ENCODE results near the gene PPP1R15B. TPM values are rescaled to one million over a fixed set of nuclear protein-coding genes. Genes with fewer than 3 reads are reported as not detected.

The PPP1R15B gene
- total RNA-seq, 1 experiment from 2014 or later, result 69.3 TPM

DNA sequence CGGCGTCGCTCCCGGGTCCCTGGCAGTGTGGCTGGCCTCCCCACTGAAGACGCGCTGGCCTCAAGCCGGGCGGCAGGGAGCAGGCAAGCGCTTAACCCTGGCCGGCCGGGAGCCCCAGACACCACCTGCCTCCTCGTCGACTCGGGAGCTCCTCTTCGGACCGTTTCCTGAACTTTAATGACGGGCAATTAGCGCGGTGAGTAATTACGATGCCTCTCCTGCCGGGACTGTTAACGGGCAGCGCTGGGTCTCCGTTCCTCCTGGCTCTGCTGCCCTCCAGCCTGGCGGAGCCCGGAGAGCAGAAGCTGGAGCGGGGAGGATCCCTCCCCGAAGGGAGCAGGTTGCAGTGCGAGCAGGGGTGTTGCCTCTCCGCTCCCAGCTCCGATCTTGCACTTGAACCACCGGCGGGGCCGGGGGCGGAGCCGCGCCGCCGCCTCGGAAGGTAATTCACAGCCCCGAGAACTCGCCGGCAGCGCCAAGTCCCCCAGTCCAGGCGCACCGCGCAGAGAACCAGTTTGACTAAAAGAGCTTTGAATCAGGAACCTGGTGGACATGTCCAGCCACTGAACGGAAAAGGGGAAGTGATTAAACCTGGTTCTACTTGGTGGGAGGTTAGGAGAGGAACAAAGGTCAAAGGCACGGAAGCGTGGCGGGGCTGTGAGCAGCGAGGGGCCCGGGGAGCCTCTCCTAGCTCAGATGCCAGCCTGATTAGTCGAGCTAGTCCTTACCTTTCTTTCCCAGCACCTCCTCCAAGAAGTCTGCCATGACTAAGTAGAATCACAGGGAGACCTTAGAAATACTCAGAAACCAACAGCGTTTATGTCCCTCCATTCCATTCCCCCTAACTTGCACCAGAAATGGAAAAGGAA is 33.6 kb downstream of the PPP1R15B start (continued):
- TF ChIP-seq ZBTB33 (IDR thresholded peaks at IDR 0.05; ENCODE audit: extremely low read depth, insufficient replicate concordance, low read length) (no peak), EGR1 (IDR thresholded peaks at IDR 0.05; ENCODE audit: low read depth) (peak; percentile 37; the same call in 1 of the 2 replicates)

- H3K79me2 ChIP-seq (ENCODE audit: insufficient read depth, low read length), result peaks cover 17% of the 10 kb centered on the region; the same call in 1 of the 2 replicates
- H3K4me1 ChIP-seq (ENCODE audit: control insufficient read depth in 1 of 2, insufficient read depth in 2 of 2, low read length in 2 of 2), result peaks cover 16 to 30% of the 10 kb centered on the region in 2 experiments
- no peaks in the 10 kb centered on the region for H3K27me3 ChIP-seq (ENCODE audit: insufficient read depth, low read length)
- H2AFZ ChIP-seq (ENCODE audit: low read depth, low read length, poor library complexity, severe bottlenecking), result peak overlapping the region; percentile 79
- H3K9ac ChIP-seq (ENCODE audit: low read length), result peak overlapping the region; percentile 71
- CTCF ChIA-PET, result interaction anchor here (1.1 to 2.1 kb wide), 3 partner anchors 21 to 225 kb away, joined by 3 to 16 read pairs (median 6); partner anchors contain the start of gene ETNK2
- no peaks in the 10 kb centered on the region for H4K20me1 ChIP-seq (ENCODE audit: insufficient read depth)
- TF ChIP-seq CTCF (IDR thresholded peaks at IDR 0.05 in 2 of 3, conservative IDR thresholded peaks at IDR 0.05 in 1 of 3; ENCODE audit: borderline replicate concordance in 1 of 3, insufficient read depth in 1 of 3, low read depth in 2 of 3, low read length in 2 of 3) (no peak), POLR2AphosphoS5 (IDR thresholded peaks at IDR 0.05; ENCODE audit: low read depth, low read length) (peak; percentile 39; the same call in 1 of the 2 replicates), ZNF274 (IDR thresholded peaks at IDR 0.05; ENCODE audit: low read depth, low read length) (no peak), ATF3 (IDR thresholded peaks at IDR 0.05) (no peak), POLR2A (IDR thresholded peaks at IDR 0.05; ENCODE audit: borderline replicate concordance, extremely low read depth, insufficient read depth, insufficient read length) (no peak), SP1 (IDR thresholded peaks at IDR 0.05; ENCODE audit: low read depth) (peak; percentile 16; the same call in 1 of the 2 replicates), JUND (IDR thresholded peaks at IDR 0.05) (no peak), YY1 (IDR thresholded peaks at IDR 0.05; ENCODE audit: extremely low read depth, insufficient replicate concordance, low read depth, low read length) (no peak), MAX (IDR thresholded peaks at IDR 0.05) (peak; percentile 89), RAD21 (IDR thresholded peaks at IDR 0.05; ENCODE audit: low read depth) (no peak)
- intact Hi-C loops (cut with micrococcal nuclease), result no loop called here
- POLR2A ChIA-PET, result interaction anchor here (1.2 to 1.3 kb wide), 3 partner anchors 15 to 40 kb away, joined by 3 to 6 read pairs (median 5); no protein-coding TSS in a partner anchor
- H3K4me2 ChIP-seq (ENCODE audit: low read length), result peak overlapping the region; percentile 89
- DNase-seq (ENCODE audit: low read depth, low spot score) (peak; percentile 33), ATAC-seq (peak; percentile 52)
- RAD21 ChIA-PET (ENCODE audit: low non-redundant PET in 1 of 2, low total read pairs in 2 of 2, uncharacterized antibody in 2 of 2, unreplicated experiment in 2 of 2), result interaction anchor here (0.6 to 0.7 kb wide), 2 partner anchors 21 to 23 kb away, joined by 3 read pairs; no protein-coding TSS in a partner anchor
- H3K27ac ChIP-seq (ENCODE audit: low read depth, low read length), result peak overlapping the region; percentile 63
- BruUV-seq (replicated peaks), result TSS peak; percentile 65
- H3K9me2 ChIP-seq (ENCODE audit: insufficient read depth), result no peaks in the 10 kb centered on the region
- no peaks in the 10 kb centered on the region for H3K9me3 ChIP-seq (ENCODE audit: control insufficient read depth in 1 of 2, insufficient read depth in 1 of 2, low read depth in 1 of 2, low read length in 2 of 2)
- H3K4me3 ChIP-seq (replicated peaks in 1 of 2; ENCODE audit: low read depth in 1 of 2, low read length in 2 of 2), result peak overlapping the region; percentile 62 to 70
- H3K36me3 ChIP-seq (ENCODE audit: control insufficient read depth in 1 of 2, insufficient read depth in 2 of 2, low read length in 2 of 2), result no peaks in the 10 kb centered on the region
Measured at GRCh38 chr1:204376919-204377799, 34.5 kb downstream of the PPP1R15B start.

All from HCT116 (cell line).